Neural cell (in vitro differentiated cells): ENCODE data around the gene SETD1A. TPM values are rescaled to one million over a fixed set of nuclear protein-coding genes. Genes with fewer than 3 reads are reported as not detected.

Experiments
- H2AFZ ChIP-seq: fragments of 200-600, 300-800 bp; sonication (generic), shearing (Covaris generic); 2 replicates; pipeline ENCODE4 v1.6.0; 2014; ENCODE audit warnings: low read depth, mild to moderate bottlenecking, antibody characterized with exemption, low read length, moderate library complexity
- H3F3A ChIP-seq: fragments of 200-600 bp; shearing (Covaris generic); 2 replicates; pipeline ENCODE4 v1.6.1; 2016; ENCODE audit warnings: mild to moderate bottlenecking, moderate library complexity, mixed read lengths, antibody characterized with exemption, low read length; ENCODE audit not compliant: insufficient read depth, poor library complexity, severe bottlenecking
- H3K27ac ChIP-seq: fragments of 200-600, 300-800 bp; sonication (generic), shearing (Covaris generic); 2 replicates; pipeline ENCODE4 v1.5.1; 2014; ENCODE audit warnings: mild to moderate bottlenecking, low read length, moderate library complexity
- H3K27me3 ChIP-seq: fragments of 300-800, 200-600 bp; sonication (generic), shearing (Covaris generic); 2 replicates; pipeline ENCODE4 v1.6.0; 2014; ENCODE audit warnings: mild to moderate bottlenecking, low read depth, low read length, moderate library complexity; ENCODE audit not compliant: insufficient read depth
- H3K36me3 ChIP-seq: fragments of 300-800, 200-600 bp; sonication (generic), shearing (Covaris generic); 2 replicates; pipeline ENCODE4 v1.5.1; 2014; ENCODE audit warnings: mild to moderate bottlenecking, antibody characterized with exemption, low read length, moderate library complexity; ENCODE audit not compliant: insufficient read depth
- H3K4me2 ChIP-seq: fragments of 300-800, 200-600 bp; sonication (generic), shearing (Covaris generic); 2 replicates; pipeline ENCODE4 v1.6.0; 2014; ENCODE audit warnings: mild to moderate bottlenecking, low read length
- H3K4me3 ChIP-seq: fragments of 300-800, 200-600 bp; sonication (generic), shearing (Covaris generic); 2 replicates; pipeline ENCODE4 v1.5.1; 2014; ENCODE audit warnings: mild to moderate bottlenecking, low read length, moderate library complexity
- H3K79me2 ChIP-seq: fragments of 200-600 bp; shearing (Covaris generic); replicated peaks from 2 replicates; pipeline ENCODE4 v1.6.0; 2014; ENCODE audit warnings: mild to moderate bottlenecking, low read length, moderate library complexity; ENCODE audit not compliant: insufficient read depth
- H3K9ac ChIP-seq: fragments of 300-800, 200-600 bp; sonication (generic), shearing (Covaris generic); 2 replicates; pipeline ENCODE4 v1.6.1; 2016; ENCODE audit warnings: mild to moderate bottlenecking, low read length, mixed read lengths
- H3K9me2 ChIP-seq: fragments of 200-600 bp; shearing (Covaris generic); 2 replicates; pipeline ENCODE4 v1.6.1; 2016; ENCODE audit warnings: mild to moderate bottlenecking, low read length, mixed read lengths; ENCODE audit not compliant: insufficient read depth
- H3K9me3 ChIP-seq: fragments of 200-600, 300-800 bp; sonication (generic), shearing (Covaris generic); 2 replicates; pipeline ENCODE4 v1.6.1; 2016; ENCODE audit warnings: mild to moderate bottlenecking, mixed run types, low read length, moderate library complexity, mixed read lengths
- H4K20me1 ChIP-seq: fragments of 200-600 bp; shearing (Covaris generic); 2 replicates; pipeline ENCODE4 v1.6.1; 2016; ENCODE audit warnings: mild to moderate bottlenecking, mixed run types; ENCODE audit not compliant: insufficient read depth
- CTCF ChIP-seq: fragments of 450-650 bp; IDR thresholded peaks from 2 replicates; pipeline ENCODE4 v1.5.1; 2014; ENCODE audit warnings: antibody characterized with exemption, mild to moderate bottlenecking, moderate library complexity; ENCODE audit not compliant: poor library complexity, severe bottlenecking
- EP300 ChIP-seq: fragments of 450-650 bp; conservative IDR thresholded peaks from 2 replicates; pipeline ENCODE4 v1.6.1; 2014; ENCODE audit warnings: antibody characterized with exemption, mild to moderate bottlenecking, moderate library complexity; ENCODE audit not compliant: poor library complexity, severe bottlenecking
- EZH2 ChIP-seq: fragments of 200-600, 300-800 bp; shearing (Covaris generic), sonication (generic); IDR thresholded peaks from 2 replicates; pipeline ENCODE4 v1.6.1; 2014; ENCODE audit warnings: antibody characterized with exemption, low read length, borderline replicate concordance, mild to moderate bottlenecking; ENCODE audit not compliant: insufficient read depth, poor library complexity, severe bottlenecking
- MXI1 ChIP-seq: fragments of 450-650 bp; conservative IDR thresholded peaks from 2 replicates; pipeline ENCODE4 v1.6.1; 2014; ENCODE audit warnings: antibody characterized with exemption, mild to moderate bottlenecking; ENCODE audit not compliant: poor library complexity, severe bottlenecking
- POLR2AphosphoS5 ChIP-seq: IDR thresholded peaks from 2 replicates; pipeline ENCODE4 v1.6.1; 2012
- RAD21 ChIP-seq: fragments of 450-650 bp; conservative IDR thresholded peaks from 2 replicates; pipeline ENCODE4 v1.6.1; 2014; ENCODE audit warnings: antibody characterized with exemption, mild to moderate bottlenecking, moderate library complexity
- SMC3 ChIP-seq: fragments of 450-650 bp; conservative IDR thresholded peaks from 2 replicates; pipeline ENCODE4 v1.6.1; 2014; ENCODE audit warnings: antibody characterized with exemption, mild to moderate bottlenecking, moderate library complexity; ENCODE audit not compliant: poor library complexity
- TAF1 ChIP-seq: IDR thresholded peaks from 2 replicates; pipeline ENCODE4 v1.6.1; 2012; ENCODE audit warnings: low read depth
- polyA plus RNA-seq: library from polyadenylated mRNA; depleted of rRNA; stranded (reverse); fragments of >200 nt; gene quantifications from 2 replicates; pipeline ENCODE4 v1.2.3, GENCODE V29; 2014
- TF ChIP-seq, protein P1 (sequence below): IDR thresholded peaks from 2 replicates; pipeline ENCODE4 v1.6.1; 2012; ENCODE audit warnings: borderline replicate concordance

SETD1A gene
- polyA plus RNA-seq, 1 donor from 2014 or later: 1.4 TPM

- Histone ChIP-seq H3F3A (no peaks in the 10 kb centered on the region), H3K4me3 (no peak overlapping the region), H4K20me1 (no peaks in the 10 kb centered on the region), H3K79me2 (no peaks in the 10 kb centered on the region), H3K27me3 (no peaks in the 10 kb centered on the region), H3K9me2 (no peaks in the 10 kb centered on the region), H2AFZ (no peak overlapping the region), H3K9ac (no peak overlapping the region), H3K36me3 (no peaks in the 10 kb centered on the region), H3K9me3 (no peaks in the 10 kb centered on the region), H3K27ac (no peak overlapping the region), H3K4me2 (no peak overlapping the region)
- TF ChIP-seq SMC3 (no peak), POLR2AphosphoS5 (no peak)
Measured at GRCh38 chr16:30983289-30983889, 25.8 kb downstream of the SETD1A start.

- Histone ChIP-seq H3K4me3 (no peak overlapping the region), H3K36me3 (no peaks in the 10 kb centered on the region)
Measured at GRCh38 chr16:30983898-30984610, 26.5 kb downstream of the SETD1A start.

More at GRCh38 chr16:30983898-30984610, 26.5 kb downstream of the SETD1A start:
- H3F3A ChIP-seq: no peaks in the 10 kb centered on the region
- no peak overlapping the region for H3K4me2 ChIP-seq
- H4K20me1 ChIP-seq: no peaks in the 10 kb centered on the region
- TF ChIP-seq POLR2AphosphoS5 (no peak), TAF1 (no peak), RAD21 (no peak), EP300 (no peak), CTCF (no peak), MXI1 (no peak), SMC3 (no peak), EZH2 (no peak)
- TF ChIP-seq, protein P1, sequence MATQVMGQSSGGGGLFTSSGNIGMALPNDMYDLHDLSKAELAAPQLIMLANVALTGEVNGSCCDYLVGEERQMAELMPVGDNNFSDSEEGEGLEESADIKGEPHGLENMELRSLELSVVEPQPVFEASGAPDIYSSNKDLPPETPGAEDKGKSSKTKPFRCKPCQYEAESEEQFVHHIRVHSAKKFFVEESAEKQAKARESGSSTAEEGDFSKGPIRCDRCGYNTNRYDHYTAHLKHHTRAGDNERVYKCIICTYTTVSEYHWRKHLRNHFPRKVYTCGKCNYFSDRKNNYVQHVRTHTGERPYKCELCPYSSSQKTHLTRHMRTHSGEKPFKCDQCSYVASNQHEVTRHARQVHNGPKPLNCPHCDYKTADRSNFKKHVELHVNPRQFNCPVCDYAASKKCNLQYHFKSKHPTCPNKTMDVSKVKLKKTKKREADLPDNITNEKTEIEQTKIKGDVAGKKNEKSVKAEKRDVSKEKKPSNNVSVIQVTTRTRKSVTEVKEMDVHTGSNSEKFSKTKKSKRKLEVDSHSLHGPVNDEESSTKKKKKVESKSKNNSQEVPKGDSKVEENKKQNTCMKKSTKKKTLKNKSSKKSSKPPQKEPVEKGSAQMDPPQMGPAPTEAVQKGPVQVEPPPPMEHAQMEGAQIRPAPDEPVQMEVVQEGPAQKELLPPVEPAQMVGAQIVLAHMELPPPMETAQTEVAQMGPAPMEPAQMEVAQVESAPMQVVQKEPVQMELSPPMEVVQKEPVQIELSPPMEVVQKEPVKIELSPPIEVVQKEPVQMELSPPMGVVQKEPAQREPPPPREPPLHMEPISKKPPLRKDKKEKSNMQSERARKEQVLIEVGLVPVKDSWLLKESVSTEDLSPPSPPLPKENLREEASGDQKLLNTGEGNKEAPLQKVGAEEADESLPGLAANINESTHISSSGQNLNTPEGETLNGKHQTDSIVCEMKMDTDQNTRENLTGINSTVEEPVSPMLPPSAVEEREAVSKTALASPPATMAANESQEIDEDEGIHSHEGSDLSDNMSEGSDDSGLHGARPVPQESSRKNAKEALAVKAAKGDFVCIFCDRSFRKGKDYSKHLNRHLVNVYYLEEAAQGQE: no peak
- H3K27me3 ChIP-seq: no peaks in the 10 kb centered on the region
- no peak overlapping the region for H3K9ac ChIP-seq
- no peaks in the 10 kb centered on the region for H3K9me2 ChIP-seq
- no peaks in the 10 kb centered on the region for H3K9me3 ChIP-seq
- H2AFZ ChIP-seq: no peak overlapping the region
- H3K27ac ChIP-seq: no peak overlapping the region
- H3K79me2 ChIP-seq: no peaks in the 10 kb centered on the region
